BJ (cell line): ENCODE data around the gene SCAPER. TPM values are rescaled to one million over a fixed set of nuclear protein-coding genes. Genes with fewer than 3 reads are reported as not detected.
"Not testable (repeated sequence)": the region's sequence is repeated elsewhere in the genome, so short reads cannot be mapped to it uniquely, and the experiment has no call there.

Experiments
- CTCF ChIA-PET: fragments of 350-600 bp; formaldehyde crosslinking; extraction: SDS; loops from one replicate; lab custom pipeline; 2021; ENCODE audit warnings: antibody characterized with exemption, inconsistent platforms; lab: Yijun Ruan, JAX
- POLR2A ChIA-PET: fragments of 300-600 bp; sonication (Branson Sonifier 250); formaldehyde crosslinking; extraction: SDS; loops from one replicate; lab custom pipeline; 2021; ENCODE audit warnings: antibody characterized with exemption; lab: Charles Lee
- DNase-seq: peaks from one replicate; pipeline ENCODE4 v3.0.0-alpha.2; 2011; ENCODE audit warnings: low read depth
- H3K27me3 ChIP-seq: 2 replicates; pipeline ENCODE4 v1.6.0; 2011; ENCODE audit warnings: low read length; ENCODE audit not compliant: control insufficient read depth, insufficient read depth
- H3K36me3 ChIP-seq: 2 replicates; pipeline ENCODE4 v1.5.1; 2011; ENCODE audit warnings: low read length; ENCODE audit not compliant: control insufficient read depth, insufficient read depth
- H3K4me3 ChIP-seq: 2 replicates; pipeline ENCODE4 v1.5.1; 2011; ENCODE audit warnings: low read depth, mild to moderate bottlenecking, control low read depth, low read length
- CTCF ChIP-seq: IDR thresholded peaks from 2 replicates; pipeline ENCODE4 v1.5.1; 2011; ENCODE audit warnings: low read depth, mild to moderate bottlenecking, control low read depth, inconsistent platforms, low read length, moderate library complexity; ENCODE audit not compliant: insufficient read depth
- polyA plus RNA-seq: library from polyadenylated mRNA; depleted of rRNA; stranded (reverse); fragments of >200 nt; gene quantifications from 2 replicates; pipeline ENCODE4 v1.2.3, GENCODE V29; 2011

Gene SCAPER
- polyA plus RNA-seq, 1 experiment = 2.3 TPM

- no peak for TF ChIP-seq CTCF
- no peak overlapping the region for H3K4me3 ChIP-seq
- POLR2A ChIA-PET = no interaction called here
- CTCF ChIA-PET = interaction anchor here (0.6 to 1.1 kb wide), 2 partner anchors 27 to 813 kb away, joined by 3 read pairs; no protein-coding TSS in a partner anchor
- no peak for DNase-seq
- H3K36me3 ChIP-seq = no peaks in the 10 kb centered on the region
- no peaks in the 10 kb centered on the region for H3K27me3 ChIP-seq
Measured at GRCh38 chr15:76730262-76730661, 174.9 kb downstream of the SCAPER start.

- H3K4me3 ChIP-seq = no peak overlapping the region
- no peak for DNase-seq
- H3K27me3 ChIP-seq = no peaks in the 10 kb centered on the region
- ChIA-PET CTCF (no interaction called here), POLR2A (no interaction called here)
- no peaks in the 10 kb centered on the region for H3K36me3 ChIP-seq
- TF ChIP-seq CTCF = no peak
Measured at GRCh38 chr15:76718863-76719262, 186.3 kb downstream of the SCAPER start.

GRCh38 chr15:76714950-76715349 lies 190.2 kb downstream of the SCAPER start:
- TF ChIP-seq CTCF = no peak
- H3K27me3 ChIP-seq = no peaks in the 10 kb centered on the region
- ChIA-PET POLR2A (no interaction called here), CTCF (interaction anchor here (1.1 kb wide), 1 partner anchor 18 kb away, joined by 3 read pairs; no protein-coding TSS in a partner anchor)
- H3K36me3 ChIP-seq = no peaks in the 10 kb centered on the region
- DNase-seq = no peak
- no peak overlapping the region for H3K4me3 ChIP-seq

- POLR2A ChIA-PET = no interaction called here
- Histone ChIP-seq H3K27me3 (no peaks in the 10 kb centered on the region), H3K36me3 (no peaks in the 10 kb centered on the region), H3K4me3 (no peak overlapping the region)
- TF ChIP-seq CTCF = no peak
- CTCF ChIA-PET = no interaction called here
- no peak for DNase-seq
Measured at GRCh38 chr15:76711351-76711827, 193.8 kb downstream of the SCAPER start.

GRCh38 chr15:76704032-76704431 lies 201.1 kb downstream of the SCAPER start:
- CTCF ChIA-PET = interaction anchor here (1.8 kb wide), 1 partner anchor 152 kb away, joined by 3 read pairs; no protein-coding TSS in a partner anchor
- not testable (repeated sequence) for DNase-seq, H3K4me3 ChIP-seq

GRCh38 chr15:76696840-76697239 lies 208.3 kb downstream of the SCAPER start:
- ChIA-PET CTCF (no interaction called here), POLR2A (no interaction called here)
- Histone ChIP-seq H3K36me3 (peaks cover 5% of the 10 kb centered on the region; the same call in 1 of the 2 replicates), H3K27me3 (no peaks in the 10 kb centered on the region), H3K4me3 (no peak overlapping the region)
- TF ChIP-seq CTCF = no peak
- no peak for DNase-seq

More at GRCh38 chr15:76704032-76704431, 201.1 kb downstream of the SCAPER start:
- POLR2A ChIA-PET, H3K36me3 ChIP-seq, H3K27me3 ChIP-seq: not testable (repeated sequence)

- POLR2A ChIA-PET, H3K36me3 ChIP-seq, H3K27me3 ChIP-seq, H3K4me3 ChIP-seq, CTCF ChIA-PET, DNase-seq: not testable (repeated sequence)
Measured at GRCh38 chr15:76692546-76692945, 212.6 kb downstream of the SCAPER start.

GRCh38 chr15:76687592-76687991 lies 217.5 kb downstream of the SCAPER start:
- POLR2A ChIA-PET, DNase-seq, CTCF ChIA-PET, H3K36me3 ChIP-seq, H3K27me3 ChIP-seq, H3K4me3 ChIP-seq: not testable (repeated sequence)
